HEK293T (cell line): ENCODE results near the gene RNF2.

Experiments
- BHLHE40 ChIP-seq: fragments of 450-650 bp; IDR thresholded peaks from 2 replicates; pipeline ENCODE4 v1.6.1; 2016; ENCODE audit warnings: mild to moderate bottlenecking, moderate library complexity, borderline replicate concordance
- CTBP1 ChIP-seq: fragments of 450-650 bp; IDR thresholded peaks from 2 replicates; pipeline ENCODE4 v1.6.1; 2016; ENCODE audit warnings: borderline replicate concordance
- L3MBTL2 ChIP-seq: fragments of 450-650 bp; conservative IDR thresholded peaks from 2 replicates; pipeline ENCODE4 v1.6.1; 2016; ENCODE audit warnings: mild to moderate bottlenecking
- PKNOX1 ChIP-seq: fragments of 450-650 bp; IDR thresholded peaks from 2 replicates; pipeline ENCODE4 v1.6.1; 2016
- SP1 ChIP-seq: fragments of 450-650 bp; IDR thresholded peaks from 2 replicates; pipeline ENCODE4 v1.6.1; 2017
- SUZ12 ChIP-seq: fragments of 450-650 bp; IDR thresholded peaks from 2 replicates; pipeline ENCODE4 v1.6.1; 2016; ENCODE audit warnings: mild to moderate bottlenecking

DNA sequence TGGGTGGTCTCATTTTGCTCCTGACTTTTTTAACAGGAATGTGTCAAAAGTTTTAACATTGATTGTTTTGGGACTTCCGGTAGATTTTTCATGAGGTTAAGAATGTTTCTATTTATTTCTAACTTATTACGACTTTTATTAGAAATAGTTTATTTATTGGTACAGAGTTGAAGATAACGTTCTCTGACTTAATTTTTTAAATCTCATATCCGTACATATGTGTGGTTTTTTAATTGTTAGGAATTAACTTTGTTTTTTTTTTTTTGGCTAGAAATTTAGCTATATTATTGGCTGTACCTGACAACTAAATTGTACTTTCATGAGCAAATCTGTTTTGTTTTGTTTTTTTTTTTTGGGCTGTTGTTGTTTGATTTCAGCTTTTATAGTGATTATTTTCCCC, 32.0 kb downstream of the RNF2 start:
- TF ChIP-seq BHLHE40 (no peak), PKNOX1 (no peak), SP1 (no peak), L3MBTL2 (no peak), SUZ12 (no peak), CTBP1 (no peak)
